Pons (tissue), 1 donor: ENCODE data around the gene EDDM3A.
"Not testable (repeated sequence)": the region's sequence is repeated elsewhere in the genome, so short reads cannot be mapped to it uniquely, and the experiment has no call there.

Experiments
- DNase-seq: peaks from one replicate; pipeline ENCODE4 v3.0.0-alpha.2; 2016; ENCODE audit warnings: low spot score

EDDM3A gene

DNA sequence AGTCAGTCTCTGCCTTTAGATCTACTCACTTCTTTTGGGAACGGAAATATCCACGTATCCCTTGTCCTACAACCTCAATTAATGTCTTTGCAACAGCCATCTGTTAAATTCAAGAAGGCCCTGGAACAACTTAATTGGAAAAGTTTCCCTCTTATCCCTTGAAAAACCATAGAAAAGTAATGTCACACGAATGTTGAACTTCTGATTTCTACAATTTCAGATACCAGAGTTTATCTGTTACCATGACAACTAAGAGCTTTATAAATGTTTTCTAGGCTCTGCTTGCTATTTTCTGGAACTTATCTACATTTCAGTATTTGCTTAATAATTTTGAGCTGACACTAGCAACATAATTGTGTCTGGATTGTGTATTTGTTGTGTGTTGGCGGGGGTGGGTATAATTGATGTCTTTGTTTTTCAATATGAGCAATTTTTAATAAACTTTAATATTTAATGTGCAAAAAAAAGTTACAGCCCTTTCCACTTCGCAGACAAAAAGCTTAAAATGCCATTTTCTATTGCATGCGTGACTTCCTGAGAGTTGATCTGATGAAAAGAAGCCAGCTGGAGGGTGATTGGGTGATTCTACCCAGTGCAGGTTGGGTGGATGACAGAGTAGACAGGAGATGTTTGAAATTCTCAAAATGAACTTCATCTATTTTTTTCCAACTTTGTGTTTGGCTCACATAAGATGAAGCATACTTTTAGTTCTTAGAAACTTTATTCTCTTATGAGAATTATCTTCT lies 11.8 kb upstream of the EDDM3A start:
- no peak for DNase-seq

- no peak for DNase-seq
Measured at GRCh38 chr14:20734430-20734806, 11.3 kb upstream of the EDDM3A start.

- not testable (repeated sequence) for DNase-seq
Measured at GRCh38 chr14:20738292-20738691, 7.4 kb upstream of the EDDM3A start.

DNA sequence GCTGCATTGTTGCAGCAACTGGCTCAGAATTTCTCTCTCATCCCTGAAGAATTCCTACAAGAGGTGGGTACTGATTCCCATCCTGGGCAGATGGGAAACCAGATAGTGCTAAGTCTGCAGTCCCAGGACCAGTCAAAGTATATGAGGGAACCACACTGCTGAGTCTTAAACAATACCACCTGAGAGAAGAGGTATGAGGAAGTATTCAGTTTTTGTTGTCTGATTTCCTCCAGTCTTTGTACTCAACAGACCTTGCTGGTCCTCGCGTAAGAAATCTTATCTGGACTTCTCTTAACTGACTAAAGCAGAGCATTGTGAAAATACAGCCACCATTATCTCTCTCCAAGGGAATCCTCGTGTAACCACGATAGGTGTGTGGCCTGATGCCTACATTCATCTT lies 3.6 kb upstream of the EDDM3A start:
- DNase-seq = no peak

- DNase-seq = no peak
Measured at GRCh38 chr14:20743556-20743955, 2.1 kb upstream of the EDDM3A start.

DNA sequence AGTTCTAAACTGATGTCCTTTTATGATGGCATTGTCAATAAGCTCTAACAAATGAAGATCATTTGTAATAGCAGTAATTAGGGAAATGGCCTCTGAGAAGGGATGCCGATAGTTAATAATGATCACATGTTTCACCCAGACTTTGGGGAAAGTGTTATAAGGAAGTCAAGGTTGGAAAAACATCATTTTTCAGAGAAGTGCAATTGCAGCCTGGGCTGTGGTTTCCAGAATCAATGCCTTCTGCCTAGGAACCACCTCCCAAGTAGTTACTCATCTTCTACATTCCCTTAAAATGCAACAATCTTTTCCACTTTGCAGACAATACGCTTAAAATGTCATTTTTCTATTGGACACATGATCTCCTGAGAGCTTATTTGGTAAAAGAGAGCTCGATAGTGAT lies 879 bp downstream of the EDDM3A start:
- no peak for DNase-seq

DNA sequence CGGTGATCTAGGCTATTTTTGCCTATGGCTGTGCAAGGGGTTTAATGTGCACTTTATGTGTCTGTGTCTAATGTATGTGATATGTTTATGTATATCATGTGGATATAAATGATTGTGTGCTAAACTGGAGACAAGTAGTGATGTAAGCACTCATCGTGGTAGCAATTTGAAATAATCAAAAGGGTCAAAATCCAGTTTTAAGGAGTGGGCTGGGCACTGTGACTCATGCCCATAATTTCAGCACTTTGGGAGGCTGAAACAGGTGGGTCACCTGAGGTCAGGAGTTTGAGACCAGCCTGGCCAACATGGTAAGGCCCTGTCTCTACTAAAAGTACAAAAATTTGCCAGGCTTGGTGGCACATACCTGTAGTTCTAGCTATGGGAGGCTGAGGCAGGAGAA lies 2.8 kb downstream of the EDDM3A start:
- DNase-seq = no peak

DNA sequence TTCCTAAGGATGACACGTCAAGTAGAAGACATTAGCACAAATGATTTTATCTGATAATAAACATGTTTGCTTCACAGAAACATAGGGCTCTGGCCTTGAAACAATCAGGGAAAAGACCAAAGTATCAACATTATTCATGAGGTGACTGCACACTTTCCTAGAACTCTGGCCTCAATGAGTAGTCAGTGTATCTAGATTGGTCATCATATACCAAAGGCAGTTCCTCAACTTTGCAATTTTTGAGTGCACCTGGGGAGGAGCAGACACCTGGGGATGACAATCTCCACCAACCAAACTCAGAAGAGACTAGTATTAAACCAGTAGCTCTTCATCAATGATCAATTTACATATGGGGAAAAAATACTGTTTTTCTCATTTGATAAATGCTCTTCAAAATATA lies 4.5 kb downstream of the EDDM3A start:
- DNase-seq = no peak

DNA sequence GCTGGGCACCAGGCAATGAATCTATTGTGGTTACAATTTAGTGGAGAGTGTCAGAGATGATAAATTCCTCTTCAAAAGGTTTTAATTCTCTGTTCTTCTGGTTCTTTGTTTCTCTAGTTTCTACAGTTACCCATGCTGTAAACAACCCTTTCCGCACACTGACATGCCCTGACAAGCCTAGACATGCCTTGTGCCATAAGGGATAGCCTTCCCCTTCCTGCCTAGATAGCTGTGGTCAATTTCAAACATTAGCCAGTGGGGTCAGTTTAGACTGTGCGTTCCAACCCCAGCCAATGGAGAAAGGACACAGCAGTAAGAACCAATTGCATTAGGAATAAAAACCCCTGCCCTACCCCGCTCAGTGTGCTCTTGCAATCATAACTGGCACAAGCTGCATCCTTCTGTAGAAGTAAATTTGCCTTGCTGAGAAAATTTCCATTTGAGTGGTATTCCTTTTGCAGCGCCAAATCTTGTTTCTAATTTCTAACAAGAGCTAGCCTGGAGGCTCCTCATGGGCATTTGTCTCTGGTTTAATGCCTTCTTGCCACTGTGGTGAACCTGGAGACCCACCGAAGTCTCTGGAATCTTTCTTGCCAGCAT lies 6.4 kb downstream of the EDDM3A start:
- no peak for DNase-seq

- DNase-seq = no peak
Measured at GRCh38 chr14:20754308-20754707, 8.6 kb downstream of the EDDM3A start.

DNA sequence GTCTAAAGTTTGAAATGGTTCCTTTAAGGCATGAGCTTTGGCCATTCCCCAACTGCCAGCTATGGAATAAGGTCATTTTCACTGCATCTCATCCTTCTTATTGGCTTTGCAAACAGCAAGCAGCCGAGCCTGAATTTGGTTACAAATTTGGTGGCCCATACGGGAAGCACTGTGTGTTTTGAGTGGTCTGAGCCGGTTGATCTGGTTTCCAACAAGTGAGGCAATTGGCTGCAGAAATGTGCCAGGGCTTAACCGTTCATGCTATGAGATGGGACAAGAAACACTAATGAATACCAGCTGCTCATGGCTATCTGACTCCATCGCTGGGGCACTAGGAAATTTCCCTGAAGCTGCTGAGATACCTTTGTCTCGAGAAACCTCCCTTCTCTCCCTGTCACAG lies 9.3 kb downstream of the EDDM3A start:
- DNase-seq = no peak

GRCh38 chr14:20757965-20758364 lies 12.3 kb downstream of the EDDM3A start:
- DNase-seq = peak; percentile 16

- not testable (repeated sequence) for DNase-seq
Measured at GRCh38 chr14:20759465-20759864, 13.8 kb downstream of the EDDM3A start.

DNA sequence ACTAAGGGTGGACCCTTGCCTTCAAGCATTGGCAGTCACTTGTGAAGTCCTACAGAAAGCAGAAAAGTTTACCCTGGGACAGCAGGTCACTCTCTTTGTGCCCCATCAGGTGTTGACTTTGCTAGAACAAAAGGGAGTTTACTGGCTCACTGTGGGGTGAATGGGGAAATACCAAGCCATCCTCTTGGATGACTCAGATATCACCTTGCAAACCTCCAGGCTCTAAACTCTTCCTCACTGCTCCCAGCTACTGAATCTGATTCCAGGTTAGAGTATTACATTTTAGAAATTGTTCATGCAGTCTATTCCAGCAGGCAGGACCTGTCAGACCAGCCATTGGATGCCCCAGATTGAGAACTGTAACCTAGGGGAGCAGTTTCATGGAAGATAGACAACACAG lies 15.3 kb downstream of the EDDM3A start:
- DNase-seq = no peak

- no peak for DNase-seq
Measured at GRCh38 chr14:20768593-20768892, 22.9 kb downstream of the EDDM3A start.

GRCh38 chr14:20769421-20769820 lies 23.7 kb downstream of the EDDM3A start:
- no peak for DNase-seq

- no peak for DNase-seq
Measured at GRCh38 chr14:20772650-20773049, 27.0 kb downstream of the EDDM3A start.

- DNase-seq = no peak
Measured at GRCh38 chr14:20774258-20774824, 28.7 kb downstream of the EDDM3A start.

GRCh38 chr14:20775043-20775442 lies 29.4 kb downstream of the EDDM3A start:
- no peak for DNase-seq

DNA sequence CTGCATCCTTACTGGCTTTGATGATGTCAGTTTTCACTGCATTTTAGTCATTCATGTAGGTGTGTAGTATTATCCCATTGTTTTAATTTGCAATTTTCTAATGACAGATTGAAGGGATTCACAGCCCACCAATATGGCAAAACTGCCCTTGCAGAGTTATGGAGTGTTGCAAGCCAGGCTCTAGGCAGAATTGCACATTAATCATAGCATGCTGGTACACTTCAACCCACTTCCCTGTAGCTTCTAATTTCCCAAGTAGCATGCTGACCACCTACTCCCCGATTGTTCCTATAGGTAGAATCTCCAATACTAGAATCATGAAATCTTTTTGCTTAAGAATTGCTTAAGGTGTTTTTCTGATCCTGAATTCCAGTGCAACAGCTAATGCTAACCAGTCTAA lies 30.2 kb downstream of the EDDM3A start:
- DNase-seq = no peak

DNA sequence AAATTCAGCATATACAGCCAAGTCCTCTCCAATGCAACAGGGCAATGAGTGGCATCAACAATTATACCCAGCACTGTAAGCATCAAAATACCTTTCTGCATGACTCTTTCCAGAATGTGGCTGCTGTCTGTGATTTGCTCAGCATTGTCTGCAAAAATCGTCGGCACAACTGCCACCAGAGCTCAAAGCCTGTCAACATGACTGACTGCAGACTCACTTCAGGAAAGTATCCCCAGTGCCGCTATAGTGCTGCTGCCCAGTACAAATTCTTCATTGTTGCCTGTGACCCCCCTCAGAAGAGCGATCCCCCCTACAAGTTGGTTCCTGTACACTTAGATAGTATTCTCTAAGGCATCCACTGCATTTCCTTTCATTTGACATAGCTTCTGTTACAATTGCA lies 36.1 kb downstream of the EDDM3A start:
- no peak for DNase-seq

DNA sequence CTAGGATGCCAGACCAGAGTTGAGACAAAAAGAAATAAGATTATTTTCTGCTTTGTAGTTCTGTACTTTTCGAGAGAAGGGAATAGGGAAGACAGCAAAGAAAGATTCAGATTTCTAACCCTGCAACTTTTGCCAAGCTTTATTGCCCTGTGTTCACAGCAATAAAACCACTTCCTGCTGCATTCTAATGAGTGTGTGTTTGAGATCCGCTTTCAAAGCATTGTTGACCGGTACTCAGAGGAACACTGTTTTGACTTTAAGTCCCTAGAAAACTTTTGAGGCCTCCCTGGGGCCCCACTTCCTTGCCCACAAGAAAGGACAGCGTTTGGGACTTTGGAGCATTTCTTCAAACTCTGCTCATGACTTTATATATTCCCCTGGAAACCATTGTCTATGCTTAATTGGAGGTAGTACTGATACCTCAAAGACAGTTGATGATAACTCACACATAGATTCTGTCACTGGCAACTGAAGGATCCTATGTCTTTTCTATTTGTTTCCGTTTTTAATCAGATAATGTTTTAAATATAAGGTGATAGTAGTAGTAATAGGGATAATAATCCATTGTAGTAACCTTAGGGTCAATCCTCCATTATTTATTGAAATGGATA lies 36.7 kb downstream of the EDDM3A start:
- DNase-seq = peak; percentile 59

GRCh38 chr14:20787025-20787424 lies 41.3 kb downstream of the EDDM3A start:
- DNase-seq = no peak
